Fibroblast of lung (primary cell): ENCODE data around the gene ZNF672.

Experiments
- EZH2 ChIP-seq: IDR thresholded peaks from 2 replicates; pipeline ENCODE4 v1.5.1; 2012; ENCODE audit warnings: low read length, control low read depth, mild to moderate bottlenecking; ENCODE audit errors: missing control alignments
- TF ChIP-seq, protein P1 (sequence below), 2 donors: IDR thresholded peaks in 1 of 2; conservative IDR thresholded peaks in 1 of 2; 1 replicate in 1 of 2; 2 replicates in 1 of 2; pipeline ENCODE4 v1.5.1; 2011 to 2012; ENCODE audit warnings: low read length in 2 of 2, control low read depth in 1 of 2, inconsistent platforms in 1 of 2, low read depth in 1 of 2, mild to moderate bottlenecking in 1 of 2

DNA sequence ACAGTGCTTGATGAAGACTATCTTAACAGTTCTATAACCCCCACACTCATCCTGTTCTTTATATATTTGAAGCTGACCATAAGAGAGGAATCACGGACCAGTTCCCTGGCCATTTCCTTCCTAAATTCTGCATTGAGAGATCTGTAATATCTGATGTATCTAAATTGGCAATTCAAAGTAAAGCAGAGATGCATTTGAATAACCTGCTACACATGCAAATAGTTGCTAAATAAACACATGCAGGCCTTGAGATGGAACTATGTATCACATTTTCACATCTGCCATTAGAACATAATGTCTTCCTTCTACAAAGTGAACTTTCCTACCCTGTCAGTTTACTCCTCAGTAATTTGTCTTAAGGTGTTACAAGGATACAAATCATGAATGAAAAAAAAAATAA lies 47.6 kb downstream of the ZNF672 start:
- TF ChIP-seq EZH2, result no peak
- TF ChIP-seq, protein P1, sequence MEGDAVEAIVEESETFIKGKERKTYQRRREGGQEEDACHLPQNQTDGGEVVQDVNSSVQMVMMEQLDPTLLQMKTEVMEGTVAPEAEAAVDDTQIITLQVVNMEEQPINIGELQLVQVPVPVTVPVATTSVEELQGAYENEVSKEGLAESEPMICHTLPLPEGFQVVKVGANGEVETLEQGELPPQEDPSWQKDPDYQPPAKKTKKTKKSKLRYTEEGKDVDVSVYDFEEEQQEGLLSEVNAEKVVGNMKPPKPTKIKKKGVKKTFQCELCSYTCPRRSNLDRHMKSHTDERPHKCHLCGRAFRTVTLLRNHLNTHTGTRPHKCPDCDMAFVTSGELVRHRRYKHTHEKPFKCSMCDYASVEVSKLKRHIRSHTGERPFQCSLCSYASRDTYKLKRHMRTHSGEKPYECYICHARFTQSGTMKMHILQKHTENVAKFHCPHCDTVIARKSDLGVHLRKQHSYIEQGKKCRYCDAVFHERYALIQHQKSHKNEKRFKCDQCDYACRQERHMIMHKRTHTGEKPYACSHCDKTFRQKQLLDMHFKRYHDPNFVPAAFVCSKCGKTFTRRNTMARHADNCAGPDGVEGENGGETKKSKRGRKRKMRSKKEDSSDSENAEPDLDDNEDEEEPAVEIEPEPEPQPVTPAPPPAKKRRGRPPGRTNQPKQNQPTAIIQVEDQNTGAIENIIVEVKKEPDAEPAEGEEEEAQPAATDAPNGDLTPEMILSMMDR (conservative IDR thresholded peaks at IDR 0.05 in 1 of 2, IDR thresholded peaks at IDR 0.05 in 1 of 2; ENCODE audit: low read depth in 1 of 2, low read length in 2 of 2), result no peak
